Central memory CD8-positive, alpha-beta T cell (primary cell): ENCODE data around the gene MXD1.
A peak's percentile ranks its signal among the peaks of the same experiment; 100 is the strongest.

ENCODE experiments used
- ATAC-seq: fragments of 150-1000 bp; cut with Tn5 transposase; replicated peaks from 2 replicates; pipeline ENCODE4 v1.10.0; 2022; ENCODE audit warnings: mild to moderate bottlenecking, moderate FRiP score, moderate number of reproducible peaks; ENCODE audit not compliant: poor library complexity, severe bottlenecking; ENCODE audit errors: extremely low read depth
- DNase-seq, 2 donors: peaks; one replicate each; pipeline ENCODE4 v3.0.0; 2021; ENCODE audit warnings: low spot score in 2 of 2
- H3K27ac Mint-ChIP-seq: one replicate; pipeline ENCODE4 v1.8.0; 2022; ENCODE audit warnings: low read depth, mild to moderate bottlenecking, moderate library complexity, mixed read lengths
- H3K27me3 Mint-ChIP-seq: one replicate; pipeline ENCODE4 v1.8.0; 2022; ENCODE audit warnings: mixed read lengths
- H3K36me3 Mint-ChIP-seq: one replicate; pipeline ENCODE4 v1.8.0; 2022; ENCODE audit warnings: mild to moderate bottlenecking, moderate library complexity, mixed read lengths; ENCODE audit not compliant: insufficient read depth
- H3K4me1 Mint-ChIP-seq: one replicate; pipeline ENCODE4 v1.8.0; 2022; ENCODE audit warnings: mixed read lengths
- H3K4me3 Mint-ChIP-seq: one replicate; pipeline ENCODE4 v1.8.0; 2022; ENCODE audit warnings: mild to moderate bottlenecking, moderate library complexity, mixed read lengths
- H3K9me3 Mint-ChIP-seq: one replicate; pipeline ENCODE4 v1.8.0; 2022; ENCODE audit warnings: mixed read lengths

The MXD1 gene

DNA sequence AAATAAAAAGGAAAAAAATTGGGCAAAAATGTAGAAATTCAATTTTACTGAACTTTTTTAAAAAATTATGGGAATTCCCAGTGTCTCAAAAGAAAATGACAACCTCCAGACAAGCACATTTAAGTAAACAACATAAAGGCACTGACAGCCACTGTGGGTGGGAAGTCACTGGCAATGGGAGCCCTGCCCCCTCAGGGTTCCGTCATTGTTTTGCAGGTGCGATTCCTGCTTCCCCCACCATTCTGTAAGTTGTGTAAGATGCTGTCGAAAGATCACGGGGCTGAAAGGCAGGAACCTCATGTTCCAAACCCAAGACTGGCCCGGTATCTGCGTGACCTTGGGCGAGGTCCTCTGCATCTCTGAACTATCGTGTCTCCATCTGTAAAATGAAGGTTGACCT lies 62.3 kb downstream of the MXD1 start:
- Mint-ChIP-seq H3K9me3 (no peaks in the 10 kb centered on the region), H3K27me3 (no peaks in the 10 kb centered on the region), H3K4me1 (peaks cover 6% of the 10 kb centered on the region), H3K27ac (no peak overlapping the region), H3K4me3 (no peak overlapping the region), H3K36me3 (peaks cover 2% of the 10 kb centered on the region)
- DNase-seq = no peak
- no peak for ATAC-seq

DNA sequence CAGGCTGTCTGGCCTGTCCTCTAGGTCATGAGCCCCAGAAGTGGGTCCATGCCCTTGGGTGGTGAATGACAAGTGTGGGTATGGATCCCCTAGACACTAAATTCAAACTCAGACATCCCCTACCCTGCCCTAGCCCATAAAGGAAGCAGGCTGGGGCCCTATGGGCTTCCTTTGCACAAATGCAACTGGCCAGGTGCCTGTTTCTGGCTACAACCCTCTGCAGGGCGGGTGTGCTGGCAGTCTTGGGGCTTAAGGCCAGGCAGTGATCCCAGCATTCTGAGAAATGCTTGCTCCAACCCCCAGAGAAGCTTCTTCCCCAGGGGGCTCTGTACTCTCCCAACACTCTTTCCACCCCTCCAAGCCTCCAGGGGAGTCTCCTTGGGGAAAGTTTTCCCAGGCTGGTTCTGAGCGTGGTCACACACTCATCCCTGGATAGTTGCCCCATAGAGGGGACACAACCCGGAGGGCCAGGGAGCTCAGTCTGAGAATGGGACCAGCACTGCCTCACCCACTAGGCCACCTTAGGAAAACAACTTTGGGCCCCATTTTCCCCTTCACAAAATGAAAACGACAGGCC lies 63.1 kb downstream of the MXD1 start:
- Mint-ChIP-seq H3K27ac (no peak overlapping the region), H3K4me1 (peaks cover 6% of the 10 kb centered on the region), H3K9me3 (no peaks in the 10 kb centered on the region), H3K27me3 (no peaks in the 10 kb centered on the region), H3K36me3 (peaks cover 2% of the 10 kb centered on the region), H3K4me3 (no peak overlapping the region)
- no peak for ATAC-seq
- no peak for DNase-seq

DNA sequence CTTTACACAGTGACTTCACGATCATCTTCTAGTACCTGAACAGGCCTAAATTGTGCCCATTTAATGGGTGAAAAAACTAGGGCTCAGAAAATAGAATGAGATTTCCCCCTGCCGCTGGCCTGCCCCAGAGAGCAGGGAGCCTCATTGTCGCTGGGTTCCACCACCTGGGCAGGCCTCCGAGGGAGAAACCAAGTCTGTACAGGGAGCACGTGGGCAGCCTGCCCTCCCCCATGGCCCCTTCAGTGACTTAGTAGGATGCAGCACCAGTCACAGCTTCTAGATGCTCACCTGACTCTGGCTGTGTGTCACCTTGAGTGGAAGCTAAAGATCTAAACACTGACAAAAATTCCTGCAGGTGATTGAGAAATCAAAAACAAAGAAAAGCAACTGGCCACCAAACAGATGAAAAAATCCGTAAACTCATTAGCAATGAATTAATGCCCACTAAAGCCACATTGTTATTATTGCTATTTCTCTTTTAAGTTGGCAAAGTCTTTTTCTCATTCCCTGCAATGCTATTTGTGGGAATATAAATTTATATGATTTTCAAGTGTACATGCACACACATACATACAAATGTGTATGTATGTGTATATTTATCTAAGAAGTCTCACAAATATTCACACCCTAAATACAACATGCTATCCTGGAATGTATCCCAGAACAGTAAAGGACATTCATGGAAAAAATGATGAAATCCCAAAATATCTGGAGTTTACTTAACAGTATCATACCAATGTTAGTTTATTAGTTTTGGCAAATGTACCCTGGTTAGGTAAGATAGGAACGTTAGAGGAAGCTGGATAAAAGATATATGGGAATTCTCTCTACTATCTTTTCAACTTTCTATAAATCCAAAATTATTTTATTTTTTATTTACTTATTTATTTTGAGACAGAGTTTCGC lies 65.2 kb downstream of the MXD1 start:
- no peak overlapping the region for H3K4me3 Mint-ChIP-seq
- ATAC-seq (no peak), DNase-seq (no peak)
- H3K27me3 Mint-ChIP-seq = no peaks in the 10 kb centered on the region
- peaks cover 6% of the 10 kb centered on the region for H3K4me1 Mint-ChIP-seq
- H3K27ac Mint-ChIP-seq = no peak overlapping the region
- no peaks in the 10 kb centered on the region for H3K36me3 Mint-ChIP-seq
- H3K9me3 Mint-ChIP-seq = no peaks in the 10 kb centered on the region

DNA sequence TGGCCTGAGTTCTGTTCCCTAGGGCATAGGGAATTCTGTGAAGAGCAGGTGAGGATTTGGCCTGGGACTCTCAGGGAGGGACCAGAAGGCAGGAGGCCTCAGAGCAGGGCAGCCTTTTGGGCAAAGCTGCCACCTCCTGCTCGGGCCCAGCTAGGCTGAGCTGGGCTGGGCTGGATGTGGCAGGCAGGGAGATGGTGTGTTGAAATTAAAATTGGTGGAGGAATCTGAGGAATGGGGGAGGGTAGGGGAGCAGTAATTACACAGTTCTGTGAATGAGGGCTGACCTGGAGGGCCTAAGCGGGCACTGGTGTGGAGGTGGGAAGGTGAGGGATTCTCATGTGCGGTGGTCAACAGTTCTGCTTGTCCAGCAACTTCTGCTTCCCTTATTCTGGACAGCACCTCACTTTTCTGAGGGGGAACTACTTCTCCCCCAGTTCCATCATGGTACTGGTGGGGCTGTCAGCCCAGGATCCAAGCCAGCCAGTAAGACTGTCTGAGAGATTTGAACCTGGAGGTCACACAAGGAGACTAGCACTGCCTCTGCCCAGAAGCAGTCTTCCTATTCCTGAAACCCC lies 68.6 kb downstream of the MXD1 start:
- Mint-ChIP-seq H3K4me1 (no peaks in the 10 kb centered on the region), H3K27ac (no peak overlapping the region), H3K4me3 (no peak overlapping the region), H3K27me3 (no peaks in the 10 kb centered on the region), H3K9me3 (no peaks in the 10 kb centered on the region), H3K36me3 (no peaks in the 10 kb centered on the region)
- DNase-seq = no peak
- no peak for ATAC-seq

DNA sequence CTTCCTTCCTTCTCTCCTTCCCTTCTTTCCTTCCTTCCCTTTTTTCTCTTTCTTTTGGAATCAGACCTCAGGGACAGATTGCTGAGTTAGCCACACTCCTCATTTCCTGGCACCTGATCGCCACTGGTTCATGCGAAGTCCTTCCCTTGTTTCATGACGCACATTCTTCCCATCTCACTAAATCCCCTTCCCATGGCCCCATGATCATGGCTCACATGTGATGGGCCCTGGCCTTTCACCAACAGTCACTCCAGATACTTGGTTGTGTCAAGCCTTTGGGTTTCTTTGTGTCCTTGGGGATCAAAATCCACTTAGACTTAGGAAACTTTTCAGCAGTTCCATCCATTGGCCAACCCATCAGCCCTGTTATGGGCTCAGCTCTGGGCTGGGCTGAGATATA lies 70.3 kb downstream of the MXD1 start:
- Mint-ChIP-seq H3K27me3 (no peaks in the 10 kb centered on the region), H3K9me3 (no peaks in the 10 kb centered on the region), H3K27ac (no peak overlapping the region), H3K4me3 (no peak overlapping the region), H3K36me3 (no peaks in the 10 kb centered on the region), H3K4me1 (no peaks in the 10 kb centered on the region)
- no peak for DNase-seq
- ATAC-seq = no peak

DNA sequence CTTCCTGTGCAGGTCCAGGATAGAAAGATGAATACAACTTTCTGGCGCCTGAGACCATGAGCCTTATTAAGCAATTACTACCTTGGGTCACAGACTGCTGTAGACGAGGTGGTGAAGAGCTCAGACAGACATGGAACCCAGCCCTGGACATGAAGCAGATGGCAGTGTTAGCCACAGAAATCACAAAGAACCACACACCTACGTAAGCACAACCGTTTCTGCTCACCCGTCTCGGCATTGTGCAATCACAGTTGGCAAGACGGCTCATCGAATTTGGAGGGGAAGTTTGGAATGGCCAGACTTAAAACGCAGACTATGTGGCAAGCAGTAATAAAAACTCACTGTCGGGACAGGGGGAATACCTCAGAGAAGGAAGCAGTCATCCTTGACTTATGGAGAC lies 70.8 kb downstream of the MXD1 start:
- H3K4me1 Mint-ChIP-seq = no peaks in the 10 kb centered on the region
- DNase-seq (no peak), ATAC-seq (peak; percentile 28)
- H3K27ac Mint-ChIP-seq = no peak overlapping the region
- H3K4me3 Mint-ChIP-seq = no peak overlapping the region
- H3K27me3 Mint-ChIP-seq = no peaks in the 10 kb centered on the region
- H3K36me3 Mint-ChIP-seq = no peaks in the 10 kb centered on the region
- no peaks in the 10 kb centered on the region for H3K9me3 Mint-ChIP-seq

DNA sequence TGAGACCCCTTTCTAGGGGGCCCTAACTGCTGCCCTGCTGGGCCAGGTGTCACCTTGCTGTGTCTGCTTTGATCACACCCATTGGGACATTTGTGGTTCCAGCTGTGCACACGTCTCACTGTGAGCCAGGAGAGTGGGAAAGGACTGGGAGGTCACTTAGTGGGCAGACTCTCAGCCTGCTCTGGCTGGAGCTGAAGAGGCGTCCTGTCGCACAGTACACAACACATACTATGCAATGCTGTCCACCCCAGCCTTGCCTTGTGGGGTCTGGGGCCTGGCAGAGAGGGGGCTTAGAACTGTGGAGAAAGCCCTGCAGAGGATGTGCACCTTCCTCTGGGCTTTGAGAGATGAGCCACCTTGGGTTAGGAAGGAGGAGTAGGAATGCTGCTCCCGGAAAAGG lies 71.8 kb downstream of the MXD1 start:
- H3K4me3 Mint-ChIP-seq = no peak overlapping the region
- H3K36me3 Mint-ChIP-seq = peaks cover 2% of the 10 kb centered on the region
- DNase-seq = no peak
- H3K9me3 Mint-ChIP-seq = no peaks in the 10 kb centered on the region
- peak overlapping the region; percentile 80 for H3K27ac Mint-ChIP-seq
- no peak for ATAC-seq
- no peaks in the 10 kb centered on the region for H3K27me3 Mint-ChIP-seq
- H3K4me1 Mint-ChIP-seq = no peaks in the 10 kb centered on the region

DNA sequence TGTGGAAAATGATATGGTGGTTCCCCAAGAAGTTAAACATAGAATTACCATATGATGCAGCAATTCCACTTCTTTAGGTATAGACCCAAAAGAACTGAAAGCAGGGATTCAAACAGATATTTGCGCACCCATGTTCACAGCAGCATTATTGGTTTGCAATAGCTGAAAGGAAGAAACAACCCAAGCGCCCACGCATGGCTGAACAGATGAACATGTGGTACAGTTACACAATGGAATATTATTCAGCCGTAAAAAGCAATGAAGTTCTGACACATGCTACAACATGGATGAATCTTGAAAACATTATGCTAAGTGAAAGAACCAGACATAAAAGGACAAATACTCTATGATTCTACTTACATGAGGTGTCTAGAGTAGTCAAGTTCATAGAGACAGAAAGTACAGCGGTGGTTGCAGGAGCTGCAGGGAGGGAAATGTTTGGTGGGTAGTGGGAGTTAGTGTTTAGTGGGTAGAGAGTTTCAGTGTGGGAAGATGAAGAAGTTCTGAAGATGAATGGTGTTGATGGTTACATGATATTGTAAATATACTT lies 73.3 kb downstream of the MXD1 start:
- peaks cover 5% of the 10 kb centered on the region for H3K36me3 Mint-ChIP-seq
- H3K27me3 Mint-ChIP-seq = no peaks in the 10 kb centered on the region
- H3K4me1 Mint-ChIP-seq = no peaks in the 10 kb centered on the region
- ATAC-seq = no peak
- H3K27ac Mint-ChIP-seq = no peak overlapping the region
- no peaks in the 10 kb centered on the region for H3K9me3 Mint-ChIP-seq
- H3K4me3 Mint-ChIP-seq = no peak overlapping the region
- no peak for DNase-seq

DNA sequence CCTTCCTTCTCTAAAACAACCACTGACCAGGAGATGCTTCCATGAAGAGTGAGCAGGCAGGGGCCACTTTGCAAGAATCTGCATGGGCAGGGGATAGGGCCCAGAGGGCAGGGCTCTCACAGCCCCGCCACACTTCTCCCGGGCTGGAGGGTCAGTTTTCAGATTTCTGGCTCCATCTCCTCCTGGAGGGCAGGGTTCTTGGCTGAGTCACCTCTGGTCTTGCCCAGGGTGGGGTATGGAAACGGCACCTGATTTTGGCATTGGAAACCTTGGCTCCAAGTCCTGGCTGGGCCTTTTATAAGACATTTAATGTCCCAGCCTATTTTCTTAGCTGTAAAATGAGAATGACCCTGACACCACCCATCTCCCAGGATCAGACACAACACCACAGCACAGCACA lies 74.1 kb downstream of the MXD1 start:
- no peak overlapping the region for H3K27ac Mint-ChIP-seq
- ATAC-seq = no peak

DNA sequence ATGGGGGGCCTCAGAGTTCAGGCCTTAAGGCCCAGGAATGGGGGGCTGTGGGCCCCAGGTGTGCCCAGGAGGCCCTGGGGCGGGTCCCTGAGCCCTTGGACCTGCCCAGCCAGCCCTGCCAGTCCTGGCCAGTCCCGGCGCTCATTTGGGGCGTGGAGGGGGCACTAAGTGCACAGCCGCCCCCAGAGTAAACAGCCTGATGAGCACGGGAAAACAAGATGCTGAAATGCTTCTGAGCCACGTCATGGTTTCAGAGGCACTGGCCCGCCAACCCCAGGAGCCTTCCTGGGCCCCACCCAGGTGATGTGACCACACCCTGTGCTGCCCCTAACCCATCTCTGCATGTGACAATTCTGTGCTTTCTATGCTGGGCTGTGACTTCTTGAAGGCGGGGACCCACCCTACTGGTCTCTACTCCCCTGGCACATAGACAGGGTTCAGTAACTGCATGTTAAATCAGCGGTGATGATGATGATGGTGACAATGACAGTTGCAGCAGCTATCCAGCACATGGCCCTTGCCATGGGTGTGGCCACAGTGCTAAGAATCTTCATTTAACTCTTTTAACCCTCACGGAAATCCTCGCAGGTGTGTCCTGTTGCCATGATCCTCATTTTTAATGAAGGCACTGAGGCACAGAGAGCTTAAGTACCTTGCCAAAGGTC lies 74.7 kb downstream of the MXD1 start:
- Mint-ChIP-seq H3K27me3 (no peaks in the 10 kb centered on the region), H3K4me1 (no peaks in the 10 kb centered on the region), H3K9me3 (no peaks in the 10 kb centered on the region), H3K4me3 (no peak overlapping the region), H3K27ac (no peak overlapping the region), H3K36me3 (peaks cover 6% of the 10 kb centered on the region)
- ATAC-seq = no peak
- no peak for DNase-seq

More for the DNA sequence above, 74.1 kb downstream of the MXD1 start:
- Mint-ChIP-seq H3K9me3 (no peaks in the 10 kb centered on the region), H3K27me3 (no peaks in the 10 kb centered on the region), H3K4me3 (no peak overlapping the region), H3K36me3 (peaks cover 5% of the 10 kb centered on the region), H3K4me1 (no peaks in the 10 kb centered on the region)
- DNase-seq = no peak
